SU-DHL-6 (cell line): Measurements from ENCODE around the gene NME1.

Experiments
- H2AFZ ChIP-seq: fragments of 200-600 bp; sonication (generic); 2 replicates; pipeline ENCODE4 v1.6.1; 2014; ENCODE audit warnings: low read depth, mild to moderate bottlenecking, moderate library complexity, mixed read lengths, antibody characterized with exemption, low read length; ENCODE audit not compliant: severe bottlenecking
- H3F3A ChIP-seq: fragments of 200-600 bp; shearing (Covaris generic); 2 replicates; pipeline ENCODE4 v1.6.0; 2016; ENCODE audit warnings: antibody characterized with exemption, mild to moderate bottlenecking; ENCODE audit not compliant: insufficient read depth
- H3K27ac ChIP-seq: fragments of 200-600 bp; sonication (generic); 2 replicates; pipeline ENCODE4 v1.5.1; 2016; ENCODE audit warnings: low read depth, mild to moderate bottlenecking, low read length, moderate library complexity, mixed read lengths
- H3K27me3 ChIP-seq: fragments of 200-600 bp; sonication (generic), shearing (Covaris generic); 2 replicates; pipeline ENCODE4 v1.6.0; 2014; ENCODE audit warnings: mild to moderate bottlenecking, low read length
- H3K36me3 ChIP-seq: fragments of 200-600 bp; sonication (generic); 2 replicates; pipeline ENCODE4 v1.6.1; 2014; ENCODE audit warnings: mild to moderate bottlenecking, low read length, mixed read lengths
- H3K4me2 ChIP-seq: fragments of 300-600, 200-600 bp; shearing (Covaris generic), sonication (generic); 2 replicates; pipeline ENCODE4 v1.6.0; 2014; ENCODE audit warnings: low read length, low read depth, mild to moderate bottlenecking; ENCODE audit not compliant: poor library complexity, severe bottlenecking
- H3K4me3 ChIP-seq: fragments of 200-600 bp; sonication (generic); 2 replicates; pipeline ENCODE4 v1.5.1; 2014; ENCODE audit warnings: antibody characterized with exemption, low read length, mild to moderate bottlenecking, mixed read lengths; ENCODE audit not compliant: insufficient read depth, poor library complexity, severe bottlenecking
- H3K79me2 ChIP-seq: fragments of 200-600 bp; sonication (generic); 2 replicates; pipeline ENCODE4 v1.6.1; 2014; ENCODE audit warnings: mild to moderate bottlenecking, low read length, moderate library complexity; ENCODE audit not compliant: insufficient read depth
- H3K9ac ChIP-seq: fragments of 200-600 bp; sonication (generic); 2 replicates; pipeline ENCODE4 v1.7.0; 2014; ENCODE audit warnings: mild to moderate bottlenecking, low read length
- H3K9me2 ChIP-seq: fragments of 200-600 bp; sonication (generic); replicated peaks from 2 replicates; pipeline ENCODE4 v1.6.1; 2014; ENCODE audit warnings: low read length; ENCODE audit not compliant: insufficient read depth
- H3K9me3 ChIP-seq: fragments of 200-600 bp; sonication (generic); 2 replicates; pipeline ENCODE4 v1.6.1; 2014; ENCODE audit warnings: low read length, mixed read lengths; ENCODE audit not compliant: insufficient read depth
- H4K20me1 ChIP-seq: fragments of 200-600 bp; sonication (generic); 2 replicates; pipeline ENCODE4 v1.6.1; 2014; ENCODE audit warnings: low read depth, mild to moderate bottlenecking, antibody characterized with exemption, low read length, moderate library complexity, mixed read lengths
- EZH2phosphoT487 ChIP-seq: fragments of 200-600 bp; sonication (generic), shearing (Covaris generic); conservative IDR thresholded peaks from 2 replicates; pipeline ENCODE4 v1.6.1; 2018; ENCODE audit warnings: mild to moderate bottlenecking, antibody characterized with exemption, low read length, moderate library complexity, mixed read lengths
- TF ChIP-seq, protein P1 (sequence below): fragments of 200-600 bp; sonication (generic); IDR thresholded peaks from one replicate; pipeline ENCODE4 v1.5.1; 2017; ENCODE audit warnings: antibody characterized with exemption, mild to moderate bottlenecking, low read length, moderate library complexity; ENCODE audit not compliant: insufficient read depth, poor library complexity, severe bottlenecking

Gene NME1

DNA sequence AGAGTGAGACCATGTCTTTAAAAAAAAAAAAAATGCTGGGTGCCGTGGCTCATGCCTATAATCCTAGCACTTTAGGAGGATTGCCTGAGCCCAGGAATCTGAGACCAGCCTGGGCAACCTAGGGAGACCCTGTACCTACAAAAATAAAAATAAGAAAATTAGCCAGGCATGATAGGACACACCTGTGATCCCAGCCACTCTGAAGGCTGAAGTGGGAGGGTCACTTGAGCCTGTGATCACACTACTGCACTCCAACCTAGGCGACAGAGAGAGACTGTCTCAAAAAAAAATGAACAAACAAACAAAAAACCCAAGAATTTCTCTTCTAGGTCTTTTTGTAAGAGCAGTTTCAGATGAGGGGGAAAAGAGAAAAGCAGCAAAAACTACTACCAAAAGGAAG, 47.5 kb downstream of the NME1 start:
- Histone ChIP-seq H3K36me3 (peaks cover 21% of the 10 kb centered on the region; the same call in 1 of the 2 replicates), H3K9ac (no peak overlapping the region), H3K79me2 (no peaks in the 10 kb centered on the region), H3K9me2 (no peaks in the 10 kb centered on the region), H3K4me2 (no peak overlapping the region), H2AFZ (no peak overlapping the region), H4K20me1 (no peaks in the 10 kb centered on the region), H3F3A (no peaks in the 10 kb centered on the region), H3K27ac (no peak overlapping the region), H3K9me3 (no peaks in the 10 kb centered on the region), H3K4me3 (no peak overlapping the region), H3K27me3 (no peaks in the 10 kb centered on the region)
- TF ChIP-seq, protein P1, sequence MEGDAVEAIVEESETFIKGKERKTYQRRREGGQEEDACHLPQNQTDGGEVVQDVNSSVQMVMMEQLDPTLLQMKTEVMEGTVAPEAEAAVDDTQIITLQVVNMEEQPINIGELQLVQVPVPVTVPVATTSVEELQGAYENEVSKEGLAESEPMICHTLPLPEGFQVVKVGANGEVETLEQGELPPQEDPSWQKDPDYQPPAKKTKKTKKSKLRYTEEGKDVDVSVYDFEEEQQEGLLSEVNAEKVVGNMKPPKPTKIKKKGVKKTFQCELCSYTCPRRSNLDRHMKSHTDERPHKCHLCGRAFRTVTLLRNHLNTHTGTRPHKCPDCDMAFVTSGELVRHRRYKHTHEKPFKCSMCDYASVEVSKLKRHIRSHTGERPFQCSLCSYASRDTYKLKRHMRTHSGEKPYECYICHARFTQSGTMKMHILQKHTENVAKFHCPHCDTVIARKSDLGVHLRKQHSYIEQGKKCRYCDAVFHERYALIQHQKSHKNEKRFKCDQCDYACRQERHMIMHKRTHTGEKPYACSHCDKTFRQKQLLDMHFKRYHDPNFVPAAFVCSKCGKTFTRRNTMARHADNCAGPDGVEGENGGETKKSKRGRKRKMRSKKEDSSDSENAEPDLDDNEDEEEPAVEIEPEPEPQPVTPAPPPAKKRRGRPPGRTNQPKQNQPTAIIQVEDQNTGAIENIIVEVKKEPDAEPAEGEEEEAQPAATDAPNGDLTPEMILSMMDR: no peak
- no peak for TF ChIP-seq EZH2phosphoT487

DNA sequence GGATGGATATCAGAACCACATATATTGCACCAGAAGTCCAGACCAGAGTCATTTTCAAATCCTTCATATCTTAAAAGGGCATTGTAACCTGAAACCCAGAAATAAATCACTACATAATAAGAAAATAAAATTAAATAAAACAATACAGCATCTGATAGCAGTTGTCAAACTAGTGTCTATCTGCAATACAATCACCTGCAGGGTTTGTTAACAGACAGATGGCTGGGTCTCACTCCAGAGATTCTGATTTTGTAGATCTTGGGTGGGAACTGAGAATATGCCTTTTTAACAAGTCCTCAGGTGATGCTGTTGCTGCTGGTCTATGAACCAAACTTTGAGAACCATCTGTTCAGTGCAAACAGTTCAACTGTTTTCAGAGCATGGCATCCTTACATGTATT, 50.5 kb downstream of the NME1 start:
- TF ChIP-seq EZH2phosphoT487: no peak
- no peaks in the 10 kb centered on the region for H3K9me3 ChIP-seq

More for the DNA sequence above, 50.5 kb downstream of the NME1 start:
- H3K4me2 ChIP-seq: no peak overlapping the region
- H3K27me3 ChIP-seq: no peaks in the 10 kb centered on the region
- H3K79me2 ChIP-seq: no peaks in the 10 kb centered on the region
- H3F3A ChIP-seq: no peaks in the 10 kb centered on the region
- no peak overlapping the region for H3K4me3 ChIP-seq
- no peaks in the 10 kb centered on the region for H3K9me2 ChIP-seq
- H3K27ac ChIP-seq: no peak overlapping the region
- H3K36me3 ChIP-seq: peaks cover 31% of the 10 kb centered on the region; the same call in 1 of the 2 replicates
- no peak overlapping the region for H3K9ac ChIP-seq
- no peaks in the 10 kb centered on the region for H4K20me1 ChIP-seq
- no peak overlapping the region for H2AFZ ChIP-seq
